NCI-H2029 treated with DMSO at 0.1 percent for 48 hours (cell line): ENCODE data around the gene RHBDD1.

Source experiments
- DNase-seq: peaks from one replicate; lab custom pipeline; 2025; lab: John Stamatoyannopoulos, UW

RHBDD1 gene

DNA sequence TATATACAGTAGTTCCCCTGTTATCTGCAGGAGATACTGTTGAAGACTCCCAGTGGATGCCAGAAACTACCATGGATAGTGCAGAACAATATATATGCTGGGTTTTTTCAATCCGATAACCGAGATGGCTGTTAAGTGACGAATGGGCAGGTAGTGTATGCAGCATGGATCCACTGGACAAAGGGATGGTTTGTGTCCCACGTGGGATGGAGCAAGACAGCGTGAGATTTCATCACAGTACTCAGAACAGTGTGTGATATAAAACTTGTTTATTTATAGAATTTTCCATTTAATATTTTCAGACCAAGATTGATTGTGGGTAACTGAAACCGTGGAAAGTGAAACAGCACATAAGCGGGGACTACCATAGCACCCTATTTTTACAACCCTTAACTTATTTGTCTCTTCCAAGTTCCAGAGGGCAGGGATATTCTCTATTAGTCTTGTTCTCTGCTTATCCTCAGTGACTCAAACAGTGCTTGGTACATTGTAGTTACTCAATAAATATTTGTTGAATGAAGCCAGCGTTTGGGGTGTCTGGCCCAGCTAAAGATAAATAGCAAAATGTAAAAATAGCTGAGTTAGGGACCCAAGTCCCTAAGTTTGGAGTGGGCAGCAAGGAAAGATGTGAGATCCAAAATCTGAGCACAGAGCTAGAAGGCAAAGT, 50.0 kb downstream of the RHBDD1 start:
- no peak for DNase-seq

DNA sequence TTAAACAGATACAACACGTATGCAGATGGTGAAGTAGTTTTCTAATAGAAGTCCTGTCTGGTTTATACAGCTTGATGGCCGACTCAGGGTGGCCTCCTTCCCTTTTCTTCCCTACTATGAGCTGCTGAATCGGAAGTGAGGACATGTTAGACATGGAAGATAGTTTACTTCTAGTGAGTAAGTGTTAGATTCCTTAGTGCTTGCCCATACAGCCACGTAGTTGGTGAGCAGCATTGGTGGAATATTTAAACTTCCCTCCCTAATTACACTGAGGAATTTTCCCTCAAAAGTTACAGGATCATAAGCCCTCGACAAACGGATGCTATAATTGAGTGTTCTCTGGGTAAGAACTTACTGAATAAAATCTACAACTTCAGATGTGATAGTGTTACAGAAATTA, 52.1 kb downstream of the RHBDD1 start:
- DNase-seq = no peak

DNA sequence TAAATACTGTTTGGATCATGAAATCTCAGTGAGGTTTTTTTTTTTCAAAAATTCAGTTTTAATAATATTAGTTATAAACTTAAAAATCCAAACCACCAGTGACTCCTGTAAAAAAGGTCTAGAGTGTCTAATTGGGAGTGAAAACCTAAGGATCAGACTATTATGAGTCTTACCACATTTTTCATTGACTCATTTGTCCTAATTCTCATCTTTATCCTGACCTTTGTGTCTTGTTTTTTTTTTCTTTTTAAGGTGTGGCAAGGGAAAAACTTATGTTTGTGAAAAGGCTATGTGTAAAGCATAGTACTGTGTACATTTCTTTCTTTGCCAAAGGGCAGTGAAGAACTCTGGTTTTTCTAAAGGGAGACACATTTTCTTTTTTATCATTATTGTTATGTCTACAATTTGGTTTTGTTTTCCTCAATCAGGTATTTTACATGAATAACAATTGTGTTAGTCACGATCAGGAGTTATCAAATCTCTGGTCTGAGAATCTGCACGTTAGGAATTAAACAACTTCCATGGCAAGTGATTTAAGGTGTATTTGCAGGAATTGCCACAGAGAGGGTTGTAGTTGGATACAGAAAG, 52.6 kb downstream of the RHBDD1 start:
- DNase-seq = no peak

DNA sequence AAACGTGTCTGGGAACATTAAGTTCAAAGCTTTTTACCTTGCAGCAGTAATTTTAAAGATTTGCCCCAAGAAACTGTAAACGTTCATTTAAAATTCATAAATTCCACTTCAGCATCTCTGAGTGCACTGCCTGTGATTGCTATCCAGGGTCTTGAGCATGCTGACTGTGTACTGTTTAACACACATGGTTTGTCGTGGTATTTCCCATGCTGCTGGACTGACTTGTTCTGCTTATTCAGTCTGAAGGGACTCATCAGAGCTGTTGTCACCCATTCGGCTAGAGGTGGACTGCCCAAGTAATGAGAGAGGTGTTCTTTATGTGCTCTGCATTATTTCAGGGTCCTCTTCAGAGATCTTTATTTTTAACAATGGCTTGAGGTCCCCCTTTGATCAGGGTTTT, 53.1 kb downstream of the RHBDD1 start:
- no peak for DNase-seq

DNA sequence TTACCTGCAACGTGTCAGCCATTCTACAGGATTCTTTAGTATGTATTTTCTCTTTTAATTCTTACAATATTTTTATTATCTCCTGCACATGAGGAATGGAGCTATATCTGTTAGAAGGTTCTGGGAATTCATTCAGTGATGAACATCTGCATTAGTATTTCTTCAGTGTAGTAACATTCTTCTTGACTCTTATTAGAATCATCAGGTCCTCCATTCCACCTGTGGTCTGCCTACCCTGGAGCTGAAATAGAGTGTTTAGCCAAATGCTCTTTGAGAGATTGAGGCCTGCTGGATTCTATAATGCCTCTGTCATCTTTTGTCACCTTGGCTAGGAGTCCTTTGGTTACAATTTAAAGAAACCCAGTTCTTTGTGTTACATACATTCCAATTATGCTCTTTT, 54.4 kb downstream of the RHBDD1 start:
- DNase-seq = no peak

DNA sequence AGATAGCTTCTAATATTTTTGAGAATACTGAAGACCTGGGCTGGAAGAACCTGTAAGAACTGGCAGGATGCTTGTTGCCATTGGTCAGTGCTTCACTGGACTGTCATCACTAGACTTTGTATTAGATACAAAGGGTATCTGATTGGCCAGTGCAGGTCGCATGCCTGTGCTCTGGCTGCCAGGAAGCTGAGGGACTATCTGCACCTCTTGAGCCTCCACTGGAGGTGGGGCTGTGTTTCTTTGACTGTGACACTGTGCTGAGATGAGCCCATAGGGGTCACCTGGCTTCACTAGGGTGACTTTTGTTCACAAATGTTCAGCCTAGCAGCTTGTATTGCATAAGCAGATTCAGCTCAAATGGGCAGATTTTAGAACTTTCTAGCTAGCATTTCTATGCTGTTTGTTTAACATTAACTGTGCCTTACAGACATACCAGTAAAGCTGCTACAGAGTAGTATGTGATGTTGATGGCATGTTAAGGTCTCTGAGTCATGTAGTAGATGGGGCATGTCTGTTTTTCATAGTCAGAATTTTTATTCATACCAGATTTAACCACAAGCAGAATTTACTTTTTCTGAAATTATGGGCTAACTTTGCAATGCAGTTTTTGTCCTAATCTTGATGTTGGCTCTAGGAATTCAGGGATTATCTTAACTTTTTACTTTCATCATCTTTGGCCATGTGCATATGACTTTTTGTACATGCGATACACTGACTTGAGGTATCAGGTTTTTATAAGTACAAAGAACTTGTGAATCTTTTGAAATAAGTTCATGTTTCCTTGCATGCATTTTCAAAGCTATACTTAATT, 56.1 kb downstream of the RHBDD1 start:
- no peak for DNase-seq

DNA sequence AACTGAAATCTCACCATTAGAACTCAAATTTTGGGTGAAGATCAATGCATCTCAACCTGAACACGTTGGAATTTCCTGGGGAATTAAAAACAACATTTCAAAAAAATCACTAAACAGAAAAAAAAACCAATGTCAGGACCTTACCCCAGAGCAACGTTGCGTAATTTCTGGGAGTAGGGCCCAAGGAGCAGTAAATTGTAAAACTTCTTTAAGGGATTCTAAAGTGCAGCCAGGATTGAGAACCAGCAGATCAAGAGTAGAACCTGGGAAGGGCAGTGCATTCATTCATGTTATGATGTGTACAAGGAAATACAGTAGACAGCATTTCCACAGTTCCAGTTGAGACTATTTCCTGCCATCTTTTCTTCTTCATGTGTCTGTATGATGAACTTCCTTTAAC, 56.9 kb downstream of the RHBDD1 start:
- DNase-seq = no peak

DNA sequence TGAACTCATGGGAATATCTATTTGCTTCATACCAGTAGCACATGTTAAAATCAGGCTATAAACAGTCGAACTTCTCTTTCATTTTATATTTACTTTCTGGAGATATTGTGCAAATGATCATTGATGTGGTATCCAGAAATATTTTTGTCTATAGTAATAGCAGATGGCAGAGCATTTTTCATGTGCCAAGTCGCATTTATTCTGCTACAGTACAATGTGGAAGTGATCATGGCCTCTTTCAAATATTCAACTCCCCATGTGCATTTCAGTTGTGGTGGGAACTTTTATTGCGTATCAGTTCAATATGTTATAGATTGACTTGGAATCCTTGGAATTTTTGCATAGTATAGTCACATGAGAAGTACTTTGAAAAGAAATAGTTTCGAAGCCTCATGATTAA, 57.4 kb downstream of the RHBDD1 start:
- no peak for DNase-seq

DNA sequence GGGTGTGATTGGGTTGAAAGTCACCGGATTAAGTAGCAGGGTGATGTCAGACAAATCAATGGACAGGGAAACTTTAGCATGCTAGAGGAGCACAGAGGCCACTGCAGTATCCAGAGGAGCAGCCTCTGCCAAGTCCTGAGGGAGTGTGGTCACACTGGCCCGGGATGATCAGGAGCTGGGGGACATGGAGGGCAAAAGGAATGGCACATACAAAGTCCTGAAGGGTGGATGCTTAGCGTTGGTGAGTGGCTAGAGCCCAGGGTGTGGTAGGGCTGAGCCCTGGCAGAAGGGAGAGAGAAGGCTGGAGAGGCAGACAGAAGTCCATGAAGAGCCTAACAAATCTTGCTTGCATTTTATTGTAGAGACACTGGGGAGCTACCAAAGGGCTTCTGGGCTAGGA, 58.9 kb downstream of the RHBDD1 start:
- no peak for DNase-seq

DNA sequence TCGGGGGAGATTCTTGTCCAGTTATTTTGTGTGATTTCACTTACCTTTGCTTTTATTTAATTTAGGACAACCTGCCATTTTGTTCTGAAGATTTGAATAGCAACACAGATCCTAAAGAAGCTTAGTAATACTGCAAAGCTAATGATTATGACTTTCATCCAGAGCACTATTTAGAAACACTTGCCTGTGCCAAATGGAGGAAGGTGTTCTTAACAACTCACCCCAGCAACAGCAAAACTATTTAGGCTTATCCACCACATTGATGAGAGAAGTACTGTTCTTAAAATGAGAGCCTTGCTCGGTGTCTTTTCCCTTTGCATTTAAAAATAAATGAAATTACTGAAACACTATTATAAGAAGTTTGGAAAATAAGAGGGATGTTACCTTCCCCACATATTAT, 59.7 kb downstream of the RHBDD1 start:
- no peak for DNase-seq

DNA sequence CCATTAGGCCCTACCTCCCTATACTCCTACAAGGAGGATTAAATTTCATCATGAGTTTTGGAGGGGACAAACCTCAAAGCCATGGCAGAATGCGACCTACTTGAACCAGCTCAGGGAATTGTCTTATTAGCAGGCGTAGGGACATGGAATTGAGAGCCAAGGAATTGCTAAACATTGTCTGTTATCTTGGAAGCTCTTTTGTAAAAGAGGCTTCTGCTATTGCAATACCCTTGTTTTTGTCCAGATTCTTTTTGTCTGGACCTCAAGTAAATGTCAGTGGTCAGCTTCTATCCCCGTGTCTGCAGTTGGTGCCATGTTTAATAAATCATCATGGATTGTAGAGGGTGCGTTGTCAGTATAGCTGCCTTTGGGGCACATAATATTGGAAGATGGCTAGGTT, 62.3 kb downstream of the RHBDD1 start:
- no peak for DNase-seq

DNA sequence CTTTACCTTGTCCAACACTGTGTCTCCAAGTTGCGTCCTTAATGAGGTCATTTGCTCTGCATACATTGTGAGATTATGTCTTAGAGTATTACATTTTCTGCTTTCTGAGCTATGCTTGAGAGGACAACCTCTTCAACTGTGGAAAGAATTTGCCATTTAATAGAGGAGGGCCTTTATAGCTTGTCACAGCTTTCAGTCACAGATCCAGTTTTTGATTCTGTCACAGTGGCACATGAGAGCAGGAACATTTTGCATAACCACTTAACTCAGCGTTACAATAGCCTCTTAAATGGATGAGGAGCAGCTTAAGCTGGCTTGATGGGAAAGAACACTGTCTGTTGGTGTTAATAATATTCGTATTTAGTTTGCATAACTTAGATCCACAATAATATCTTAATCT, 63.0 kb downstream of the RHBDD1 start:
- DNase-seq = peak; percentile 50

DNA sequence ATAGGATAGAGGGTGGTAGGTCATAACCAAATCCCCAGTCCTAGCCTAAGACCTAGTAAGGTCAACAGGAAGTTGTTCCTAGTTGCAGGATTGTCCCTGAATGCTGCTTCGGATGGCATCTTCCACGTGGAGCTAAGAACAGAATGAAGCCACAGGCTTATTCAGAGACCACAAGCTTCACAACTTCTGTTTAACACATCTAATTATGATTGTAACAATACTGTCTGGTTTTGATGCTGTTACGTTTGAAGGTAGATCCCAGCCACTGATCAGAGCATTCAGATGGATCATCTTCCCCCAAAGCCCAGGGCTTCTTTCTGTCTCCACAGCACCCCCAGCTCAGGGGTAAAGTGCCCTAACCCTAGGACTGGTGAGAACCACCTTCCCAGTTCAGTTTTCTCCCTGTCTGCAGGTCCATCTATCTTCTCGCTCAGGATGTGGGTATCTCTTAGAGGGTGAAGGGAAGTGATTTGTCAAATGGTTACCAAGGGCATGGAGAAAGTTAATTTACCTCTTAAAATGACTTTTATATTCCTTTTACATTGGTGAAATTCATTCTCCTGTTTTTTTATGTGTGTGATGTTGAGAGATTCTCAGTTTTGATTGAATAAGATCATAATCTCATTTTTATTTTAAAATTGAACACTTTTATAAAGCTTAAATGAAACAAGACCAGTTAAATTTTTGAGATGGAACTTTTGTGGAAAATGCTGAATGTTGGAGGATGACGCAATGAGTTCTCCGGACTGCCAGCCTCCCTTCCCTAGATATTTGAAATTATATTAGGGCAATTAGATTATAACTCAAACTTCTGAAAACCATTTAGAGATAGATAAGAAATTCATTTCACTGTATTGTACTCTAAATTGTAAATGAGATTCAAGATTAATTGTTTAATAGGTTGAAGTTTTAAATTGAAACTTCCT, 66.5 kb downstream of the RHBDD1 start:
- DNase-seq = no peak

DNA sequence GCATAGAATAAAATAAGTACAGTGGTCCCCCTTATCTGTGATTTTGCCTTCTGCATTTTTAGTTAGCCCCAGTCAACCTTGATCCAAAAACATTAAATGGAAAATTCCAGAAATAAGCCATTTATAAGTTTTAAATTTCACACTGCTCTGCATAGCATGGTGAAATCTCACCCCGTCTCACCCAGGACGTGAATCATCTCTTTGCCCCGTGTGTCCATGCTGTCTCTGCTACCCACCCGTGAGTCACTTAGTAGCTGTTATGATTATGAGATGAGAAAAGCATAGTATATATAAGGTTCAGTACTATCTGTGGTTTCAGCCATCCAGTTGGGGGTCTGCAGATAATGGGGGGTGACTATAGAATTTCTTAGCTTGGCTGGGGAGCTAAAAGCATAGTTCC, 67.3 kb downstream of the RHBDD1 start:
- no peak for DNase-seq

DNA sequence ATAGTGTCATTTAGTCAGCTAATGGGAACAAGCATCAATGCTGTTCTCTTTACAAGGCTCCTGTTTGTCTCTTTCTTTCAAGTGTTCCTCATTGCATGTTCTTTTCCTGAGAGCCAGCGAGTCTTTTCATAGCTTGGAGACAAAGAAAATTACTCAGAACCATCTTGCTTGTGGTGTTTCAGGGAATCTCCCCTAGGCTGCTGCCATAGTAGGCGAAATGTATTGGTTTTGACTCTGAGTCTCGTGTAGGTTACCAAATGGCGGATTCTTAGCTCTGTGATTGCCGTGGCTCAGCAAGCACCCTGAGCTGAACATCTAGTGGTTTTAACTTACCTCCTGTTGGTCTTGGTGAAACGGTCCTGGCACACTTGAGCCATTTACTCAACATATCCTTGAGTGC, 68.7 kb downstream of the RHBDD1 start:
- no peak for DNase-seq

DNA sequence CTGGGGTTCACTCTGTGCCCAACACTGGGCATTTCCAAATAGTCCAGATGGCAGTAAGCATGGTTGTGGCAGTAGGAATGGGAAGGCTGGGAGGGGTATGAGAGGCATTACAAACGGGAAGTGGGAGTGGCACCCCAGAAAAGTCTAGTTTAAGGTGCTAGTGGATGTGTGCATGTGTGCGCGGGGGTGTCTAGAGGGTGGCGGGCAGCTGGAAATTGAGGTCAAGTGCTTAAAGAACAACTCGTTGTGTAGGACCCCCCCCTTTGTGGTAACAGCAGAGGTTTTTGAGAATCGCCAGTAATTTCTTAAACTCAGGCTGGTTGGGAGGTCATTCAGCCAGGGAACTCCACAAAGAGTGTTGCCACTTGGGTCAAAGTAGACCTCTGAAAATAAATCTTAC, 69.9 kb downstream of the RHBDD1 start:
- no peak for DNase-seq

DNA sequence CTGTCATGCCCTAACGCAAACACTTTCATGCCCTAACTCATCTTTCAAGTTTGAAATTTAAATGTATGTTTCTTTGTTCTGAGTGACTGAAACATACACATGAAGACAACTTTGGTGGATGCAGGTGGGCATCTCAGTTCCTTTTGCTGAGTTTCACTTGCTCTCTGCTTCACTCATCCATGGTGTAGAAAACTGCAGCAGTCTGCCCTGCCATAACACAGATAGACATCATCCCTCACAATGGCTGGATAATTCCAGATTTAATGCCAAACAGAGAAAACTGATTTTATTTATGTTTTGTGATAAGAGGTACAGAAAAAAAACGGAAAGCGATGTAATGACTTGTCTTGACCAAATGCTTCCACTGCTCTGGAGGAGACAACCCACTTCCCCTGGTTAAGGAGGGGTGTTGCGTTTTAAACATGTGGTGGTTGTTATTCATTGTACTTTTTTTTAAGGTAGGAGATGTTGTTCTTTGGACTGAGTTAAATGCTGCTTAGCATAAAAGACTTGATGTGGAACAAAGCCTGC, 70.4 kb downstream of the RHBDD1 start:
- DNase-seq = no peak

DNA sequence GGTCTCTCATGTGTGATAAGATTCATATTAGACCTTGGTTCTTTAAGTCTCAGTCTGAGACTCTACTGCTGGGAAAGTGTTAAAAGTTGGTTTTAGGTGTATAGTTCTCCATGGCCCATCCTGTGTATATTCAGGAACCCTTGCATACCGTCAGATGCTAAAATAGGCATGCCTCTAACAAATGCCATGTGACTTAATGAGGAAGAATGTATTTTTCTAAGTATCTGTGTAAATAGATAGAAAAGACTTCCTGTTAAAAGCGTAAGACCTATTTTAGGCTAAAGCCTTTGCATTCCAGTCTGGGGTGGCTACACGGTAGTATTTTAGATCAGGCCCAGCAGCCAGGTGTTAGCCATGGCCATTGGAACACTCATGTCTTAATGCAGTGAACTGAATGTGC, 73.3 kb downstream of the RHBDD1 start:
- no peak for DNase-seq

DNA sequence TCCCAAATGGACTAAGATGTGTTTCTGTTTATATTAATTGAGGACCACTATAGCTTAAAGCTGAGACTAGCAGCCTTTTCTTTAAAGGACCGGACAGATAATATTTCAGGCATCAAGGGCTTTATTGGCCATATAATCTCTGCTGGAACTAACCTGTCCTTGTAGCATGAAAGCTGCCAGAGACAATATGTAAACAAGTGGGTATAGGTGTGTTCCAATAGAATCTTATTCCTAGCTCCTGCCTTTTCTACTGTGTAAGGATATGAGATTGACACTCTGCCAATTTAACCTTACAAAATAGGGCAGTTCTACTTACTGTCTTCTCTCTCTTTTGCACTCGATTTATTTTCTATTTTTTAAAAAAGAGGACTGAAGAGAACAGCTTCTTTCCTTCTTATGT, 74.0 kb downstream of the RHBDD1 start:
- DNase-seq = no peak

DNA sequence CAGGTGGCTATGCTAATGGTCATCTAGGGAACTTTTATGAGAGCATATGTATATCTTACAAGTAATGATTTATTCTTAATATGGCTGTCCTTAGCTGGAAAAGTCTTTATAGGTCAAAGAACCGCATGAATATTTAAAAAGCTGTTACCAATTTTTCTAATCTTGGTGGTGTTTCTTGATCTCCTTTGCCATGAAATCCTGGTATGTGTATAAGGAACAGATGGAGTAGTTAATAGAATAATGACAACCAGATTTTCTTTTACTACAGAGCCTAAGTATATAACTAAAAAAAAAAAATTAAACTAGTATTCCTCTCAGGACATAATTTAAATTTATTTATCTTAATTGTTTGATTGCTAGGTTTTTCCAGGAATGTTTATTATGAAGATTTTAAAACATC, 74.5 kb downstream of the RHBDD1 start:
- DNase-seq = no peak

DNA sequence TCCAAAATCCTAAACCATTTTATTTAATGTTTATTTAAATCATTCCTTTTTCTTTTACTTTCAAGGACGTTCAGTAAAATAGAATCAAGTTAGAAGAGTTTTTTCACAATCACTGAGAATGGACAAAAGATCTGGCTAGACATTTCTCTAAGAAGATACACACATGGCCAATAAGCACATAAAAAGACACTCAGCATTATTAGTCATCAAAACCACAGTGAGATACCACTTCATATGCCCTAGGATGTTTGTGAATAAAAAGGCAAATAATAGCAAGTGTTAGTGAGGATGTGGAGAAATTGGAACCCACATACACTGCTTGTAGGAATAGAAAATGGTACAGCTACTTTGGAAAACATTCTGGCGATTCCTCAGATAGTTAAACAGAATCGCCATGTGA, 76.1 kb downstream of the RHBDD1 start:
- no peak for DNase-seq

DNA sequence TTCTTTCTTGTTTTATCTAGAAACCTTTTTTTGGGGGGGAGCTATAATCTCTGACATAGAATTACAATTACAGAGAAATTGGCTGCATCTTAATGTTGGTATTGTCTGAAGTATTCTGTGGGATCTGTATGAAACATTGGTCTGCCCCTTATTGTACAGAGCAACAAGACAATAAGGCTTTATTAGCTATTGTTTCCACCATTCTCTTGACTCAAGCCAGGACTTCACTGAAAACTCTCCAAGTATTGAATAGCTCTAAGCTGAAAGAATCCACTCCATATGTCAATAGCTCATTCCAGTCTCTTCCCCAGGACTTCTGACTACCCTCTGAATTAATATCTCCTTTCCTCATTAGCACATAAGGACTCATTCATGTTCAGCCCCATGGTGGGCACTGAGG, 77.8 kb downstream of the RHBDD1 start:
- no peak for DNase-seq
